ENCODE measurements around the gene RIIAD1.

- TF ChIP-seq CTCF (IDR thresholded peaks at IDR 0.05), result no peak
- no peak for TF ChIP-seq POLR2A (IDR thresholded peaks at IDR 0.05)
Measured at GRCh38 chr1:151704246-151704645, 17.1 kb upstream of the RIIAD1 start.

All from gastroesophageal sphincter (tissue), 3 donors.